Measurements from ENCODE around the gene UTP11. TPM values are rescaled to one million over a fixed set of nuclear protein-coding genes. Genes with fewer than 3 reads are reported as not detected.

The UTP11 gene
- total RNA-seq, 1 experiment from 2014 or later = 53.8 TPM

- BruUV-seq (replicated peaks) = no TSS peak
- no peak for ATAC-seq
- TF ChIP-seq CTCF (IDR thresholded peaks at IDR 0.05) = no peak
- TF ChIP-seq REST (IDR thresholded peaks at IDR 0.05; ENCODE audit: insufficient read depth in 1 of 2, low read depth in 2 of 2, low read length in 1 of 2) = no peak
- no peak for TF ChIP-seq POLR2AphosphoS5 (IDR thresholded peaks at IDR 0.05; ENCODE audit: low read depth, low read length)
- TF ChIP-seq TCF7L2 (IDR thresholded peaks at IDR 0.05; ENCODE audit: low read depth, low read length) = no peak
- no peak for TF ChIP-seq SIN3A (IDR thresholded peaks at IDR 0.05; ENCODE audit: borderline replicate concordance, insufficient read depth, low read depth, low read length)
- H3K36me3 ChIP-seq (ENCODE audit: control insufficient read depth, insufficient read depth, low read length) = no peaks in the 10 kb centered on the region
- no peaks in the 10 kb centered on the region for H3K9me3 ChIP-seq (ENCODE audit: control insufficient read depth, insufficient read depth, low read depth, low read length)
- no peak for DNase-seq (ENCODE audit: low read depth, low spot score)
- no peaks in the 10 kb centered on the region; the same call in 1 of the 2 replicates for H3K27me3 ChIP-seq (ENCODE audit: control insufficient read depth, insufficient read depth, low read length)
- H3K4me1 ChIP-seq (ENCODE audit: control insufficient read depth, insufficient read depth, low read length) = no peaks in the 10 kb centered on the region
- no peak overlapping the region for H3K4me3 ChIP-seq (ENCODE audit: low read depth in 2 of 2, low read length in 2 of 2)
- no peak overlapping the region for H3K27ac ChIP-seq (ENCODE audit: low read length)
- intact Hi-C loops (cut with micrococcal nuclease; ENCODE audit: unreplicated experiment) (no loop called here), in situ Hi-C loops (cut with HindIII; ENCODE audit: low pct_unique_long_range_greater_than_20kb, low sequenced_read_pairs) (no loop called here)
- ChIA-PET CTCF (interaction anchor here (0.6 kb wide), 1 partner anchor 88 kb away, joined by 3 read pairs; no protein-coding TSS in a partner anchor), POLR2A (interaction anchor here (0.6 kb wide), 2 partner anchors 50 to 380 kb away, joined by 3 read pairs; no protein-coding TSS in a partner anchor)
Measured at GRCh38 chr1:38068980-38069340, 56.4 kb downstream of the UTP11 start.

- intact Hi-C loops (cut with micrococcal nuclease; ENCODE audit: unreplicated experiment) = no loop called here
- no peaks in the 10 kb centered on the region for H3K4me1 ChIP-seq (ENCODE audit: control insufficient read depth, insufficient read depth, low read length)
- ChIA-PET CTCF (interaction anchor here (0.6 to 1.6 kb wide), 13 partner anchors 9 to 81 kb away, joined by 3 to 4 read pairs (median 3); partner anchors contain the start of gene POU3F1), POLR2A (no interaction called here)
- H3K36me3 ChIP-seq (ENCODE audit: control insufficient read depth, insufficient read depth, low read length) = no peaks in the 10 kb centered on the region
- H3K4me3 ChIP-seq (ENCODE audit: low read depth in 2 of 2, low read length in 2 of 2) = no peak overlapping the region
- in situ Hi-C loops (cut with HindIII; ENCODE audit: low pct_unique_long_range_greater_than_20kb, low sequenced_read_pairs) = no loop called here
- ATAC-seq (peak; percentile 83), DNase-seq (ENCODE audit: low read depth, low spot score) (peak; percentile 25)
- TF ChIP-seq POLR2AphosphoS5 (IDR thresholded peaks at IDR 0.05; ENCODE audit: low read depth, low read length) (no peak), CTCF (IDR thresholded peaks at IDR 0.05) (no peak; the same call in 1 of the 2 replicates), REST (IDR thresholded peaks at IDR 0.05; ENCODE audit: insufficient read depth in 1 of 2, low read depth in 2 of 2, low read length in 1 of 2) (no peak), TCF7L2 (IDR thresholded peaks at IDR 0.05; ENCODE audit: low read depth, low read length) (no peak)
- no peak overlapping the region for H3K27ac ChIP-seq (ENCODE audit: low read length)
- no TSS peak for BruUV-seq (replicated peaks)
- no peaks in the 10 kb centered on the region for H3K9me3 ChIP-seq (ENCODE audit: control insufficient read depth, insufficient read depth, low read depth, low read length)
- H3K27me3 ChIP-seq (ENCODE audit: control insufficient read depth, insufficient read depth, low read length) = no peaks in the 10 kb centered on the region; the same call in 1 of the 2 replicates
Measured at GRCh38 chr1:38071312-38072256, 59.0 kb downstream of the UTP11 start.

All from Panc1 (cell line).